Measurements from ENCODE around the gene SNRNP27. TPM values are rescaled to one million over a fixed set of nuclear protein-coding genes. Genes with fewer than 3 reads are reported as not detected.
"Not testable (repeated sequence)": the region's sequence is repeated elsewhere in the genome, so short reads cannot be mapped to it uniquely, and the experiment has no call there.

SNRNP27 gene
- total RNA-seq, 1 donor from 2014 or later: 88.6 TPM

DNA sequence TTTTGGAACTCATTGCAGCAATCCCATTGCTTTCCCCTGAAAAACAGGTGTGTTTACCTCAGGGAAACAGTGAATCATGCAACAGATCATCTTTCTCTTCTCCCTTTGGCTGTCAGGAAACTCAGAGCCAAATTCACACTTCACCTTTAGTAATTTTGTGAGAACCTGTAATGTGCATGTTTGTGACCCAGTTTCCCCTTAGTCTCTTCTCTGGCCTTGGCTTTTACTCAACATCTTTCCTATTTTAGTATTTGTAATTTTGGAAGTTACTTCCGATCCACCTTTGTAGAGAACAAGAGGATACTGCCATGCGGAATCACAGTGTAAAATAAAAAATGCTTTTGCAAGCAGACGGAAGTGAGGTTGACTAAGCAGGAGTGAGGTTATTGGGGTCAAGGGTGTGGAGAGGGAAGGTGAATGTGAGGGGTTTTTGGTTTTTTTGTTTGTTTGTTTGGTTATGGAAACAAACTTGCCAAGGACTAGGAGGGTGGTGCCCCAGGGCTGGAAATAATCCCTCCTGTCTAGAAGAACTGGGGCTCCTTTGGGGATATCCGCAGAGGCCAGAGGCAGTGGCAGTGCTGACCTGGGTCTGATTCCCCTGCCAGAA is 53.7 kb downstream of the SNRNP27 start:
- DNase-seq (ENCODE audit: low read depth): no peak
- TF ChIP-seq, protein P1, sequence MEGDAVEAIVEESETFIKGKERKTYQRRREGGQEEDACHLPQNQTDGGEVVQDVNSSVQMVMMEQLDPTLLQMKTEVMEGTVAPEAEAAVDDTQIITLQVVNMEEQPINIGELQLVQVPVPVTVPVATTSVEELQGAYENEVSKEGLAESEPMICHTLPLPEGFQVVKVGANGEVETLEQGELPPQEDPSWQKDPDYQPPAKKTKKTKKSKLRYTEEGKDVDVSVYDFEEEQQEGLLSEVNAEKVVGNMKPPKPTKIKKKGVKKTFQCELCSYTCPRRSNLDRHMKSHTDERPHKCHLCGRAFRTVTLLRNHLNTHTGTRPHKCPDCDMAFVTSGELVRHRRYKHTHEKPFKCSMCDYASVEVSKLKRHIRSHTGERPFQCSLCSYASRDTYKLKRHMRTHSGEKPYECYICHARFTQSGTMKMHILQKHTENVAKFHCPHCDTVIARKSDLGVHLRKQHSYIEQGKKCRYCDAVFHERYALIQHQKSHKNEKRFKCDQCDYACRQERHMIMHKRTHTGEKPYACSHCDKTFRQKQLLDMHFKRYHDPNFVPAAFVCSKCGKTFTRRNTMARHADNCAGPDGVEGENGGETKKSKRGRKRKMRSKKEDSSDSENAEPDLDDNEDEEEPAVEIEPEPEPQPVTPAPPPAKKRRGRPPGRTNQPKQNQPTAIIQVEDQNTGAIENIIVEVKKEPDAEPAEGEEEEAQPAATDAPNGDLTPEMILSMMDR (conservative IDR thresholded peaks at IDR 0.05; ENCODE audit: low read depth, low read length): no peak

DNA sequence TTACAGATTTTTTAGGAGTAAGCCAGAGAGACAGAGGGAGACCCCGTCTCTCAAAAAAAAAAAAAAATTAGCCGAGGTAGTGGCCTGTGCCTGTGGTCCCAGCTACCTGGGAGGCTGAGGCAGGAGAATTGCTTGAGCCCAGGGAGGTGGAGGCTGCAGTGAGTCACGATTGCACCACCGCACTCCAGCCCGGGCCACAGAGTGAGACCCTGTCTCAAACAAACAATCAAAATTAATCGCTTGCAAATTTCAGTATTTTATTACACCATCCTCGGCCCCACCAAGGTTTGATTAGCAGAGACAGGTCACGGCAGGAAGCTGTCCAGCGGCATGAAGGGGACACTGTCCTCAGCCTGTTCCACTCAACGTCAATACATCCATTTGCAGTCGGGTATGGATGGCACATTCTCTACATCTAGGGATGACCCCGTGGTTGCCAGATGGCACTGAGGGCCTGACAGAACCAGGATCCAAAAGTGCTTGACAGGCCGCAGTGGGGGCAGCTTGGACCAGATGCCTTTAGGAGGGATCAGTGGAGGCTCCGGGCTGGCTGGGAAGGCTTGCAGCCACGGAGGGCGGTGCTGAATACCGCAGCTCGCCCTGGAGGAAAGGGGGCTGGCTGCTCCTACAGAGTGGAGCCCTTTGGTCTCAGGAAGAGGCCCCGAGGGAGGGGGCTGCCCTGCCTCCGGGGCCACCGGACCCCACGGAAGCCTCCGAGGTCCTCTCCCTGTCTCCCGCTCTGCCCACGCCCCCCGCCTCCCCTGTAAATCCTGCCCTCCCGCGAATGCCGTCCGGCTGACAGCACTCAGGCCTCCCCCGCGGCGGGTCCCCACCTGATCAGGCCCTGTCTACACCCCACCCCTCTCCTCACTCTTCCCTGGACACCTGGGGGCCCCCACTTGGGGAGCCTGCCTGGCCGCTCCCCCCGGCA is 54.5 kb downstream of the SNRNP27 start:
- DNase-seq (ENCODE audit: low read depth): no peak

More for the DNA sequence above, 53.7 kb downstream of the SNRNP27 start:
- H3K4me3 ChIP-seq (ENCODE audit: low read depth, low read length): no peak overlapping the region

DNA sequence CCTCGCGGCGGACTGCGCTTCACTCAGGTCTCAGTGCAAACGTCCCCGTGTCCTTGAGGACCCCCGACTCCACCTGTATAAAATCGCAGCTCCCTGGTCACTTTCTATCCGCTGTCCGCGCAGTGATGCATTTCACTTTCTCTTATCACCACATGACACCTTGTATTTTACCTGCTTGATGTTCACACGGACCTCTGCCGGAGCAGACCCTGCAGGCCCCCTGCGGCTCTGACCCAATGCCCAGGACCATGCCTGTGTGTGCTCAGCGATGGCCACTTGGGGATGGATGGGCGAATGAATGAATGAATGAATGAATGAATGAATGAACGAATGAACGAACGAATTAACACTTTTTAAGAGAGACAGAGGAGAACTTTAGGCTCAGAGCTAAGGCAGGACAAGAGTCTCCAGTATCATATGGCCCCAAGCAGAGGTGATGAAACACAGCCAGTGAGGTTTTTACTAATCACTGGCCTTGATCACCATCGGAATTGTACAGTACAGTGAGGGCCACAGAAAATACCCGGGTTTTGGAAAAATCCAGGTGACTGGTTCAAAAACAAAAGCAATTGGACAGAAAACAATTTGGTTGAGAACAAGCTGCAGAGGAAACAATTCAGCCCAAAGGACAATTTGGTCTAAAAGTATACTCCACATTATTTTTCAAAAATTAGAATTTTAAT is 55.3 kb downstream of the SNRNP27 start:
- H3K4me3 ChIP-seq (ENCODE audit: low read depth, low read length): no peak overlapping the region
- no peak for DNase-seq (ENCODE audit: low read depth)
- TF ChIP-seq, protein P1 (conservative IDR thresholded peaks at IDR 0.05; ENCODE audit: low read depth, low read length): no peak

More for the DNA sequence above, 54.5 kb downstream of the SNRNP27 start:
- H3K4me3 ChIP-seq (ENCODE audit: low read depth, low read length): no peak overlapping the region
- TF ChIP-seq, protein P1 (conservative IDR thresholded peaks at IDR 0.05; ENCODE audit: low read depth, low read length): no peak

DNA sequence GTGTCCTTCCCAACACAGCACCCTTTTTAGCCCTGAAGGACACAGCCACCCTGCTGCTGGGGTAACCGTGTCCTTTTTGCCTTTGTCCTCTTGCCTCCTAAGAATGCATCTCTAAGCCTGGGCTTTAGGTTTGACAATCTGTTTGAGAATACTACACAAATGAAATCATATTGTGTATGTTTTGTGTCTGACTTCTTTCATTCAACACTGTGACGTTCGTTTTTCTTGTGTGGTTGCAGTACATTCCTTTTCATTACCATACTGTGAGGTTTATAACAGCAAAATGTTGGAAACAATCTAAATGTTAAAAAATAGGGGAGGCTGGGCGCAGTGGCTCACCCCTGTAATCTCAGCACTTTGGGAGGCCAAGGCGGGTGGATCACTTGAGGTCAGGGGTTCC is 56.5 kb downstream of the SNRNP27 start:
- TF ChIP-seq, protein P1 (conservative IDR thresholded peaks at IDR 0.05; ENCODE audit: low read depth, low read length): no peak
- H3K4me3 ChIP-seq (ENCODE audit: low read depth, low read length): no peak overlapping the region
- no peak for DNase-seq (ENCODE audit: low read depth)

DNA sequence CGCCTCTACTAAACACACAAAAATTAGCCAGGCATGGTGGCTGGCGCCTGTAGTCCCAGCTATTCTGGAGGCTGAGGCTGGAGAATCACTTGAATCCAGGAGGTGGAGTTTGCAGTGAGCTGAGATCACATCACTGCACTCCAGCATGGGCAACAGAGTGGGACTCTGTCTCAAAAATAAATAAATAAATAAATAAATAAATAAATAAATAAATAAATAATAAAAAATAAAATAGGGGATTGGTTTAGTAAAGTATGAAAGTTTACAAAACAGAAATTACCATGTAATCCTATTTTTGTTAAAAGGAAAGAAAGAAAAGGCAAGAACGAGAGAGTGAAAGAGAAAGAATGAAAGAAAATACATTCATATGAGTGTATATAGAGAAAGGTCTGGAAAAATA is 56.9 kb downstream of the SNRNP27 start:
- H3K4me3 ChIP-seq (ENCODE audit: low read depth, low read length); DNase-seq (ENCODE audit: low read depth): not testable (repeated sequence)

DNA sequence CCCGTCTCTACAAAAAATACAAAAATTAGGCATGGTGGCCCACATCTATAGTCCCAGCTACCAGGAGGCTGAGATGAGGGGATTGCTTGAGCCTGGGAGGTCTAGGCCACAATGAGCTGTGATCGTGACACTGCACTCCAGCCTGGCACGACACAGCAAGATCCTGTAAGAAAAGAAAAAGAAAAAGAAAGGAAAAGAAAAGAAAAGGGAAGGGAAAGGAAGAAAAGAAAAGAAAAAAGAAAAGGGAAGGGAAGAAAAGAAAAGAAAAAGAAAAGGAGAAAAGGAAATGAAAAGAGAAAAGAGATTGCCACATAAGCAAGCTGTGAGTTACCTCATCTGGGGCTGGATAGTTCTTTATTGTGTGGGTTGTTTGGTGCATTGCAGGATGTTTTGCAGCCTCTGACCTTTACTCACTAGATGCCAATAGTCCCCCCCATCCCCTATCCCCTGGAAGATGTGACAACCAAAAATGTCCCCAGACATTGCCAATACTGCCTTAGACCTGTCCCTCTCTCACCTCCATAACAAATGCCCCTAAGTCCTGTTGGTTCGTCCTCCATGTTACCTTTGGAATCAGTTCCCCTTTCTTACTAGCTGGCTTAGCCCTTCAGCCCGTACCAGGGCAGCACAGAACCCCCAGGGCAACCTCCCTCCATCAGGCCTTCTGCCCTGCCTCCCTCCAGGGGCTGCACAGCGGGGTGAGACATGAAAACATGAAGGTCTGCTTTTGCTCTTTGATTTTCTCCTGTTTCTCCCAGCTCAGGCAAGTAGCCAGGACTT is 58.8 kb downstream of the SNRNP27 start:
- H3K4me3 ChIP-seq (ENCODE audit: low read depth, low read length): no peak overlapping the region
- TF ChIP-seq, protein P1 (conservative IDR thresholded peaks at IDR 0.05; ENCODE audit: low read depth, low read length): no peak
- no peak for DNase-seq (ENCODE audit: low read depth)
